Muscle of back (tissue), 11 donors: ENCODE measurements around the gene DDX25. TPM values are rescaled to one million over a fixed set of nuclear protein-coding genes. Genes with fewer than 3 reads are reported as not detected.

Experiments
- DNase-seq, 3 donors: peaks; one replicate each; pipeline versions ENCODE4 v3.0.0 to v3.0.0-alpha.2; 2013
- polyA plus RNA-seq, 10 donors: library from polyadenylated mRNA; unstranded; fragments of 120-200 nt; gene quantifications; one replicate each; pipeline ENCODE4 v1.2.1, GENCODE V29; 2013; ENCODE audit not compliant: insufficient read length in 10 of 10

DDX25 gene
- polyA plus RNA-seq, 10 donors, result 0.17 to 1.5 (median 0.52) TPM

DNA sequence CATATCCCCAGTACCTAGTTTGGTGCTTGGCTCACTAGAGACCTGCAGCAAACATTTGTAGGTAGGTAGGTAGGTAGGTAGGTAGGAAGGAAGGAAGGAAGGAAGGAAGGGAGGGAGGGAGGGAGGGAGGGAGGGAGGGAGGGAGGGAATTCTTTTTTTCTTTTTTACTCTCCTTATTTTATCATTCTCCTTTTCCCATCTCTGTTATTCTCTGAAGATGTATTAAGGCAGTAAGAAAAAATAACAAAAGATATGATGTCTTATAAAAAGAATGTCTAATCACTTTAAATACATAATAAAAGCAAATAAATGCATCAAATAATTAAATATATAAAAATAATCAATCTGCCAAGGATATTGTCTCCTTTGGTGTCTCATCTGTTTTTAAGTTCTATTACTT, 70.0 kb downstream of the DDX25 start:
- no peak for DNase-seq

GRCh38 chr11:125975634-125976033, 71.3 kb downstream of the DDX25 start:
- DNase-seq, result no peak

DNA sequence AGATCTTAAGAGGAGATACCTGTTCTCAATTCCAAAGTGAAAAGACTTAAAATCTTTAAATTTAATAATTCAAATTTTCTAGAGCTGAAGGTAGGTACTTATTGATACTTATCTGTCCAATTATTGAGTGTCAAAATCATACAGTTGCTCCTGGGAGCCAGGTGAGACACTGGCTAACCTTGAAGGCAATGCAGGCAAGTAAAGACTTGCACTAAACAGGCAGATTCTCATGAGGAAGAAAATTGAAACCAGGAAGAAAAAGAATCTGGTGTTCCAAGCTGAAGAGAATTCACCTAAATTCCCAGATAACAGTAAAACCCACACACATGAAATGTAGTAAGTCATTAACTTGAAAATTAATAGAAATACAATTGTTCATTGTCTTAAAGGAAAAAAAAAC, 71.8 kb downstream of the DDX25 start:
- DNase-seq, result no peak

DNA sequence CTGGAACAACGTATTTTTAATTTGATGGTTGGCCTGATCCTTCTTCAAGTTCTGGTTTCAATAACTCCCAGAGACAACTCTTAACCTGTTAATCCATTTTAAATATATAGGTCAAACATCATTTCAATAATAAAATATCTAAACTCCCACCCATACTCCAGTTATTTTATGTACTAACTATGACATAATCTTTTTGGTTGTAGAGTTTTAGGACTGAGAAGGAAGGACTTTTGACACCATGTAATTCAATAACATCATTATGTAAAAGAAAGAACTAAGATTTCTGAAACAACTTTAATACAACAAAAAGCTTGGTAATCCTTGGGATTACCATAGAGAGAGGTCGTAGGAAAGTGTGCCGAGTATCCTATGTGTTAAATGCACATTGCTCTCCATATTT, 73.0 kb downstream of the DDX25 start:
- no peak for DNase-seq

DNA sequence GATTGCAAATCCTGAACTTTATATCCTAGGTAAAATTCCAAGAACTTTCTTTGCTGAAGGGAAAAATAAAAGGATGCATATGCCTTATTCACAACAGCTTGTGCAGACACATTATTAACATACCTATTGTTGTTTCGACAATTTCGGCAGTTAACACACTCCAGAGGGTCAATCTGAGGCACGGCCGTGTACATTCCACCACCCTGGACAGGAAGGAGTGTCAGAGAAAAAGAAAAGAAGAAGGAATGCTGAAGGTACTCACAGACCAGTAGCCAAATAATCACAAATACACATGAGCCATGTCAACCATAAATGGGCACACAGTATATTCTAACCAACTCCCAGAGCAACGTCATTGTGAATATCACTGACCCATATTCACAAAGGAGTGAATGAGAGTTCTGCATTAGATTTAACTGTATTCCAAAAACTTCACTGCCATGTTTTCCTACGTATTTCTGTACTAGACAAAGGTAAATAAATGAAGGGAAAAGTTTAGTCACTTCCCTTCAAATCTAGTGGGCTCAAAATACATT, 73.9 kb downstream of the DDX25 start:
- DNase-seq, result no peak

Other genes starting within 250 kb of the DDX25 start
- under 1 TPM; 0.18 to 0.55 (median 0.36) TPM for gene ACRV1, start 223.7 kb upstream of the DDX25 start, polyA plus RNA-seq
- not detected for gene PATE1, start 158.2 kb upstream of the DDX25 start, polyA plus RNA-seq
- gene PATE2, start 125.7 kb upstream of the DDX25 start, polyA plus RNA-seq, result under 1 TPM in 1 of 10 donors, not detected in 9; 0.14 TPM
- gene PATE3, start 116.4 kb upstream of the DDX25 start, polyA plus RNA-seq, result not detected
- gene PATE4, start 71.2 kb upstream of the DDX25 start, polyA plus RNA-seq, result under 1 TPM in 2 of 10 donors, not detected in 8; 0.13 to 0.22 TPM
- gene HYLS1, start 16.8 kb upstream of the DDX25 start, polyA plus RNA-seq, result 1 to 10 TPM; 4.9 to 7.9 (median 6.4) TPM
- gene PUS3, start 1.3 kb upstream of the DDX25 start, polyA plus RNA-seq, result 10 to 100 TPM in 9 of 10 donors, 1 to 10 TPM in 1; 9.5 to 14.4 (median 11.7) TPM
- under 1 TPM in 3 of 10 donors, not detected in 7; 0.07 to 0.53 (median 0.17) TPM for gene VSIG10L2, start 41.5 kb downstream of the DDX25 start, polyA plus RNA-seq
- 10 to 100 TPM; 25.7 to 60.2 (median 30.5) TPM for gene CDON, start 158.4 kb downstream of the DDX25 start, polyA plus RNA-seq